ENCODE results near the gene LRRN2.

The LRRN2 gene

DNA sequence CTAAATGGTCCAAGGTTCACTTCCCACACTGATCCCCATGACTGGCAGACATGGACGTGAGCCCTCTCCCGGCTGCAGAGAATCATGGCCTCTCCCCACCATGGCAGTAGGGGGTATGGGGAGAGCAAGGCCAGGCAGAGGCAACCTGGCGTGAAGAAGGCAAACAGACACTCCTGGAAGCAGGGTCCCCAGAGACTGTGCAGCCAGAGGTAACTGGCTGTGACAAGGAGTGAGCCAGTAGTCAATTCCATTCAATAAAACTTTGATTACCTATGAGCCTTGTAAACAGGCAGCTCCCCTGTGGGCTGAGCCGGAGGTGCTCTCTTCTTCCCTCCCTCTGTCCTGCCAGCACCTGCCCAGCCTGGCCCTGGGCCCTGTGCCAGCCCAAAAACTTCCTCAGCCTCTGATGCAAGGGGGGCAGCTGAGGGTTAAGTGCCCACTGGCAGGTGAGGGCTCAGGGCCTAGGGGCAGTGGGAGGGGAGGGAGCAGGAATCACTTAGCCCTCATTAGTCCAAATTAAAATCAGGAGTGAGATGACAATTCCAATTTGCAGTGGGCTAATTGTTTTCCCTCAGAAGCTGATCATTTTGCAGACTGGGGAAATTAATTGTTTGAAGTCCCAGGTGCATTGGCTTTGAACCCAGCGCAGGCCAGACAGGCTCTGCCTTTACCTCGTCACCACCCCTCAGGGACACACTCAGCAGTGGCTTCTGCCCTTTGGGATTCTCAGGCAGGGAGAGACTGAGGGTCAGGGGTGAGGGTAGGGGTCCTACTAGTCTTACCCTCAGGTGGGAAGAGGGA, 35.6 kb downstream of the LRRN2 start:
- no peak for DNase-seq (ENCODE audit: low read depth, low spot score)
- Histone ChIP-seq H3K4me3 (ENCODE audit: insufficient read length, low read depth) (no peak overlapping the region), H3K9me3 (ENCODE audit: insufficient read depth, low read length) (no peaks in the 10 kb centered on the region), H3K27me3 (ENCODE audit: insufficient read depth, insufficient read length) (no peaks in the 10 kb centered on the region), H3K4me1 (ENCODE audit: insufficient read depth, insufficient read length) (peaks cover 14% of the 10 kb centered on the region), H3K36me3 (ENCODE audit: insufficient read depth, insufficient read length, low read length) (peaks cover 4% of the 10 kb centered on the region), H3K9ac (ENCODE audit: insufficient read length, low read depth) (no peak overlapping the region)
- TF ChIP-seq SUZ12 (IDR thresholded peaks at IDR 0.05; ENCODE audit: extremely low read depth, insufficient read depth, insufficient read length) (no peak), YY1 (IDR thresholded peaks at IDR 0.05; ENCODE audit: insufficient read depth, insufficient read length) (no peak), ZNF274 (IDR thresholded peaks at IDR 0.05; ENCODE audit: low read depth, low read length) (no peak)

DNA sequence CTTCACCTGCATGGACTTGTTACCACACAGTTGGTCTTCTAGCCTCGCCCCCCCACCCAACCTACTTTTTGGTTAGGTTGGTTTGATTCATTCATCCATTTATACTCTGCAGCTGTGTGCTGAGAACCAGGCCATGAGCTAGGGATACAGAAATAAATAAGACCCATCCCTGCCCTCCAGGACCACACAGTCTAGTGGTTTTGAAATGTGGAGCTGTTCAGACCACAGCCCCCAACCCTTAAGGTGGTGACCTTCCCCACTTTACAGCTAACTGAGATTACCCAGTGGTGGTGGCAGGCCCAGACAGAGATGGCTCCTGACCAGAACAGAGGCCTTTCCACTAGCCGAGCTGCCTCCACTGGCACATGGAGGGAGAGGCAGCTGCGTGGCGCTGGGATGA, 37.0 kb downstream of the LRRN2 start:
- TF ChIP-seq ZNF274 (IDR thresholded peaks at IDR 0.05; ENCODE audit: low read depth, low read length), result no peak
- no peak for TF ChIP-seq YY1 (IDR thresholded peaks at IDR 0.05; ENCODE audit: insufficient read depth, insufficient read length)
- TF ChIP-seq SUZ12 (IDR thresholded peaks at IDR 0.05; ENCODE audit: extremely low read depth, insufficient read depth, insufficient read length), result no peak
- DNase-seq (ENCODE audit: low read depth, low spot score), result no peak

DNA sequence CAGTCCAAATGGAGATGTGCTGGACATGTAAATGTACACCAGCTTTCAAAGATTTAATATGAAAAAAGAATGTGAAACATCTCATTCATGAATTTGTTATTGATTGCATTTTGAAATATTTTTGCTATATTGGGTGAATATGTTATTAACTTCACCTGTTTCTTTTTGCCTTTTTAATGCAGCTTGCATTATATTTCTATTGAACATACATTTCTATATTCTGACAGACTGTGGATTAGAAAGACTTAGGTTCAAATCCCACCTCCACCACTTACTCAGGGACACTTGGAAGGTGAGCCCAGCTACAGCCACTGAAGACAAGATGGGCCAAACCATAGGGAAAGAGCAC, 37.8 kb downstream of the LRRN2 start:
- Histone ChIP-seq H3K9ac (ENCODE audit: insufficient read length, low read depth) (no peak overlapping the region), H3K36me3 (ENCODE audit: insufficient read depth, insufficient read length, low read length) (peaks cover 4% of the 10 kb centered on the region), H3K9me3 (ENCODE audit: insufficient read depth, low read length) (no peaks in the 10 kb centered on the region), H3K4me1 (ENCODE audit: insufficient read depth, insufficient read length) (peaks cover 12% of the 10 kb centered on the region), H3K4me3 (ENCODE audit: insufficient read length, low read depth) (no peak overlapping the region), H3K27me3 (ENCODE audit: insufficient read depth, insufficient read length) (no peaks in the 10 kb centered on the region)
- TF ChIP-seq ZNF274 (IDR thresholded peaks at IDR 0.05; ENCODE audit: low read depth, low read length), result no peak
- no peak for TF ChIP-seq YY1 (IDR thresholded peaks at IDR 0.05; ENCODE audit: insufficient read depth, insufficient read length)
- DNase-seq (ENCODE audit: low read depth, low spot score), result no peak

More for the DNA sequence above, 37.0 kb downstream of the LRRN2 start:
- Histone ChIP-seq H3K9ac (ENCODE audit: insufficient read length, low read depth) (no peak overlapping the region), H3K27me3 (ENCODE audit: insufficient read depth, insufficient read length) (no peaks in the 10 kb centered on the region), H3K36me3 (ENCODE audit: insufficient read depth, insufficient read length, low read length) (peaks cover 4% of the 10 kb centered on the region), H3K9me3 (ENCODE audit: insufficient read depth, low read length) (no peaks in the 10 kb centered on the region), H3K4me3 (ENCODE audit: insufficient read length, low read depth) (no peak overlapping the region), H3K4me1 (ENCODE audit: insufficient read depth, insufficient read length) (peaks cover 14% of the 10 kb centered on the region)

DNA sequence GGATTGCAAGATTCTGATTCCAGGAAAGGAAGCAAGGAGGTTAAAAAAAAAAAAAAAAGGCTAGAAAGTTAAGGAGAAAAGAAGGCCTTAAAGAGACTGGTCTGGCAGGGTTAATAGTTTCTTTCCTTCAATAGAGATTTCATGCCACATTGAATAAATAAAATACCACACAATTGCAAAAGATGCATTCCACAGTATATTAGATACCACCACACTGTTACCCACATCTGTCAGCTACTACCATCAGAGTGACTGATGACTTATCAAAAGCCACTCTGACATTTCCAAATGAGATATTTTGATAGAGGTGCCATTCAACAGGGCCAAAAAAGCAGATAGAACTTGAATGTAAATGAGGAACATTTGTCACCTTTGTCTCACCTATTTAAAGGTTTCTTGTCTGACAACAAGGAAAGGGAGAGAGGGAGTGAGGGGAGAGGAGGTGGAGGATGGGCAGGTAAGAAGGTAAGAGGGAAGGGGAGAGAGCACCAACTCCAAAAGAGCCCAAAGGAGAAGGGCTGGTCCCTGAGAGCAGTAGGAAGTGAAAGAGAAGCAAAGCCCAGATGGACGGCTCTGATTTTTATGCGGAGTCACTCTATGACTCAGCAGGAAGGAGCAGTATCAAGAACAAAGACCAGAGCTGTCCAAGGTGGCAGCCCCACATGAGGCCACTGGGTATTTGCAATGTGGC, 38.3 kb downstream of the LRRN2 start:
- Histone ChIP-seq H3K36me3 (ENCODE audit: insufficient read depth, insufficient read length, low read length) (peaks cover 4% of the 10 kb centered on the region), H3K9me3 (ENCODE audit: insufficient read depth, low read length) (no peaks in the 10 kb centered on the region), H3K4me3 (ENCODE audit: insufficient read length, low read depth) (no peak overlapping the region), H3K9ac (ENCODE audit: insufficient read length, low read depth) (no peak overlapping the region), H3K4me1 (ENCODE audit: insufficient read depth, insufficient read length) (peaks cover 6% of the 10 kb centered on the region), H3K27me3 (ENCODE audit: insufficient read depth, insufficient read length) (no peaks in the 10 kb centered on the region)
- DNase-seq (ENCODE audit: low read depth, low spot score), result peak; percentile 75
- TF ChIP-seq YY1 (IDR thresholded peaks at IDR 0.05; ENCODE audit: insufficient read depth, insufficient read length), result no peak
- TF ChIP-seq ZNF274 (IDR thresholded peaks at IDR 0.05; ENCODE audit: low read depth, low read length), result no peak
- TF ChIP-seq SUZ12 (IDR thresholded peaks at IDR 0.05; ENCODE audit: extremely low read depth, insufficient read depth, insufficient read length), result no peak

DNA sequence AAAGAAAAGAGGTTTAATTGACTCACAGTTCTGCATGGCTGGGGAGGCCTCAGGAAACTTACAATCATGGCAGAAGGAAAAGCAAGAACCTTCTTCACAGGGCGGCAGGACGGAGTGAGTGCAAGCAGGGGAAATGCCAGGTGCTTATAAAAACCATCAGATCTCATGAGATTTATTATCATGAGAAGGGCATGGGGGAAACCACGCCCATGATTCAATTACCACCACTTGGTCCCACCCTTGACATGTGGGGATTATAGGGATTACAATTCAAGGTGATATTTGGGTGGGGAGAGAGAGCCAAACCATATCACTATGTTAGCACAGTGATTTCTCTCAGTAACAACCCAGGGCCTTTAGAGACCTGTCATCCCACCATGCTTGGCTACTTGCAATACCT, 39.9 kb downstream of the LRRN2 start:
- no peaks in the 10 kb centered on the region for H3K4me1 ChIP-seq (ENCODE audit: insufficient read depth, insufficient read length)
- TF ChIP-seq YY1 (IDR thresholded peaks at IDR 0.05; ENCODE audit: insufficient read depth, insufficient read length) (no peak), SUZ12 (IDR thresholded peaks at IDR 0.05; ENCODE audit: extremely low read depth, insufficient read depth, insufficient read length) (no peak), ZNF274 (IDR thresholded peaks at IDR 0.05; ENCODE audit: low read depth, low read length) (no peak)
- H3K4me3 ChIP-seq (ENCODE audit: insufficient read length, low read depth), result no peak overlapping the region
- no peaks in the 10 kb centered on the region for H3K27me3 ChIP-seq (ENCODE audit: insufficient read depth, insufficient read length)
- no peaks in the 10 kb centered on the region for H3K9me3 ChIP-seq (ENCODE audit: insufficient read depth, low read length)
- H3K9ac ChIP-seq (ENCODE audit: insufficient read length, low read depth), result no peak overlapping the region
- DNase-seq (ENCODE audit: low read depth, low spot score), result no peak
- peaks cover 4% of the 10 kb centered on the region for H3K36me3 ChIP-seq (ENCODE audit: insufficient read depth, insufficient read length, low read length)

DNA sequence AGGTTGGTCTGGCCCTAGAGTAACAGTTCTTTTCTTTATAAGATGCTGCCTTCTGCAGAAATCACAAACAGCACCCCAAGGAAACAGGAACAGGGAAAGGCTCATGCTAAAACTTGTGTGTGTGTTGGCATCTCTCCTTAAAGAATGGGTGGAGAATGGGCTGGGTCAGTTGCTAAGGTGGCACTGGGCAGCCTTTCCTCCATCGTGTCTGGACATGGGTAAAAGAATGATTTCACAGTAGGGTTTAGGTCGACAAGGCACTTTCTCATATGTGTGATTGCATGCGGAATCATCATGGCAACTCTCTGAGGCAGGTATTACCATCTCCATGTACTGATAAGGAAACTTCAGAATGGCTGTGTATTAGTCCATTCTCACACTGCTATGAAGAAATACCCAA, 40.3 kb downstream of the LRRN2 start:
- DNase-seq (ENCODE audit: low read depth, low spot score), result no peak
- H3K4me3 ChIP-seq (ENCODE audit: insufficient read length, low read depth), result no peak overlapping the region
- H3K9me3 ChIP-seq (ENCODE audit: insufficient read depth, low read length), result no peaks in the 10 kb centered on the region
- TF ChIP-seq YY1 (IDR thresholded peaks at IDR 0.05; ENCODE audit: insufficient read depth, insufficient read length) (no peak), ZNF274 (IDR thresholded peaks at IDR 0.05; ENCODE audit: low read depth, low read length) (no peak), SUZ12 (IDR thresholded peaks at IDR 0.05; ENCODE audit: extremely low read depth, insufficient read depth, insufficient read length) (no peak)
- no peaks in the 10 kb centered on the region for H3K27me3 ChIP-seq (ENCODE audit: insufficient read depth, insufficient read length)
- peaks cover 4% of the 10 kb centered on the region for H3K36me3 ChIP-seq (ENCODE audit: insufficient read depth, insufficient read length, low read length)
- no peaks in the 10 kb centered on the region for H3K4me1 ChIP-seq (ENCODE audit: insufficient read depth, insufficient read length)
- no peak overlapping the region for H3K9ac ChIP-seq (ENCODE audit: insufficient read length, low read depth)

DNA sequence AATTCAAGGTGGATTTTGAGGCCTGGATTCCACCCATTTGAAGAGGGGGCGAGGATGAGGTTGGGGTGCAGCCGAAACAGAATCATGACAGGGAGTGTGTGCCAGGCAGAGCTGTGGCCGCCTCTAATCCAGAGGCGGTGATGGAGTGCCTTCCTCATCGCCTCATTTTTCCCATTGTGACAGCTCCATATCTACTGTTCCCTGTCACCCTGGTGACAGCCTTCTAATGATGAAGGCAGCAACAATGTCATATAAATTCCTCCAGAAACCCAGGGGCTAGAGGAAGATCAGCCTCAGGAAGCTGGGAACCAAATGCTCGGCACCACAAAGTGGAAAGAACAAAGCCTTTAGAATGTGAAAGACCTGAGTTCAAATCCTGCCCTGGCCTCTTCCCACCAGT, 42.0 kb downstream of the LRRN2 start:
- Histone ChIP-seq H3K4me3 (ENCODE audit: insufficient read length, low read depth) (no peak overlapping the region), H3K4me1 (ENCODE audit: insufficient read depth, insufficient read length) (no peaks in the 10 kb centered on the region), H3K27me3 (ENCODE audit: insufficient read depth, insufficient read length) (no peaks in the 10 kb centered on the region), H3K36me3 (ENCODE audit: insufficient read depth, insufficient read length, low read length) (no peaks in the 10 kb centered on the region), H3K9ac (ENCODE audit: insufficient read length, low read depth) (no peak overlapping the region), H3K9me3 (ENCODE audit: insufficient read depth, low read length) (no peaks in the 10 kb centered on the region)
- DNase-seq (ENCODE audit: low read depth, low spot score), result no peak
- TF ChIP-seq SUZ12 (IDR thresholded peaks at IDR 0.05; ENCODE audit: extremely low read depth, insufficient read depth, insufficient read length), result no peak
- no peak for TF ChIP-seq ZNF274 (IDR thresholded peaks at IDR 0.05; ENCODE audit: low read depth, low read length)
- no peak for TF ChIP-seq YY1 (IDR thresholded peaks at IDR 0.05; ENCODE audit: insufficient read depth, insufficient read length)

Measured in NT2/D1 (cell line).